Activated CD4-positive, alpha-beta T cell treated with anti-CD3 and anti-CD28 coated beads, Interleukin-2, amount 50 U/mL, for 16 hours (primary cell): ENCODE data around the gene YBEY.
A peak's percentile ranks its signal among the peaks of the same experiment; 100 is the strongest.
"Not testable (repeated sequence)": the region's sequence is repeated elsewhere in the genome, so short reads cannot be mapped to it uniquely, and the experiment has no call there.

ENCODE experiments used
- DNase-seq: peaks from one replicate; pipeline ENCODE4 v3.0.0-alpha.2; 2020

Gene YBEY, protein sequence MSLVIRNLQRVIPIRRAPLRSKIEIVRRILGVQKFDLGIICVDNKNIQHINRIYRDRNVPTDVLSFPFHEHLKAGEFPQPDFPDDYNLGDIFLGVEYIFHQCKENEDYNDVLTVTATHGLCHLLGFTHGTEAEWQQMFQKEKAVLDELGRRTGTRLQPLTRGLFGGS

DNA sequence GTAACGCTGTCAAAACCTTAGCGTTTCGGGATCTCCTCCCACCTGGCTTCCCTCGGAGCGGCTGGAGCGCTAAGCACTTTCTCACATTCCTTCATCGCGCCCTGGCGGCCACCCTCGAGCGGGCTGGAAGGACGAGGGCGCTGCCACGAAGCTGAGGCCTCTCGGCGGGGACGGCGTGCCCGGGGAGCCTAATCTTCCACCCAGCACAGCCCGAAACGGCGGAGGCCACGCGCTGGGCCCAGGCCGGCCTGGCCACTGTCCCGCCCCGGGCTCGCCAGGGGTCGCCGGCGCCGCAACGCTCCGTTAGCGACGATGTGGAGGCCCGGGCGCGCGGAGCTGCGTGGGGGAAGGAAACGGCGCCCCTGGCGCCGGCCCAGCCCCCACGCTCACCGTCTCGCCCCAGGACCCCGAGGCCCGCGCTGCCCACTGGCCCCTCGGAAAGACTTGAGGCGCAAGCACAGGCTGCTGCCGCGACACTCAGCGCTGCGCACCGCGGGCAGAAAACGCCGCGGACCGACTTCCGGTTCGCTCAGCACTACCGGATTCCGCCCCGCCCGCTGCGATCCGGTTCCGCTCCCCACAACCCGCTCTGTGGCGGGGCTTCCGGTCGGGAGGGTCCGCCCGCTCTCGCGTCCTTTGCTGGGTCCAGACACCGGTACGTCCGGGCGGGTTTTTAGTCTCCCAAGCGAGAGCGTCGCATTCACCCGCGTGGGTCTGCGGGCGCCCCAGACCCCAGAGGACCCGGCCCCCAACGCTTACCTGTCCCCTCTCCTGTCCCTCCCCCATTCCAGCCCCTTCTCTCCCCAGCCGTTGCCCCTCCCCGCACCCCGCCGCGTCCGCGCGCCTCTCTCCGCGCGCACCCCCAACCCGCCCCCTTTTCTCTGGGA, at the start of gene YBEY:
TSS of gene YBEY (plus strand) at position 582 of the 887 bp plus-strand sequence. CDS start 572 bp downstream, outside the sequence.
- DNase-seq: peak; percentile 91

DNA sequence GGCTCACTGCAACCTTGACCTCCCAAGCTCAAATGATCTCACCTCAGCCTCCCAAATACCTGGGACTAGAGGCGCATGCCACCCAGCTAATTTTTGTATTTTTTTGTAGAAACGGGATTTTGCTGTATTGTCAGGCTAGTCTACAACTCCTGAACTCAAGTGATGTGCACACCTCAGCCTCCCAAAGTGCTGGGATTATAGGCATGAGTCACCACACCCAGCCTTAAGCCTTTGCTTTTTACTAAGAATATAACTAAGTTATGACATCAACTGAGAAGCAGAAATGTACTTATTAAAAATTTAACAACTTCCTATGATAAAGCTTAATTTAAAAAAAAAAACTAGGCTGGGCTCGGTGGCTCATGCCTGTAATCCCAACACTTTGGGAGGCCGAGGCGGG, 48.7 kb upstream of the YBEY start:
- no peak for DNase-seq

DNA sequence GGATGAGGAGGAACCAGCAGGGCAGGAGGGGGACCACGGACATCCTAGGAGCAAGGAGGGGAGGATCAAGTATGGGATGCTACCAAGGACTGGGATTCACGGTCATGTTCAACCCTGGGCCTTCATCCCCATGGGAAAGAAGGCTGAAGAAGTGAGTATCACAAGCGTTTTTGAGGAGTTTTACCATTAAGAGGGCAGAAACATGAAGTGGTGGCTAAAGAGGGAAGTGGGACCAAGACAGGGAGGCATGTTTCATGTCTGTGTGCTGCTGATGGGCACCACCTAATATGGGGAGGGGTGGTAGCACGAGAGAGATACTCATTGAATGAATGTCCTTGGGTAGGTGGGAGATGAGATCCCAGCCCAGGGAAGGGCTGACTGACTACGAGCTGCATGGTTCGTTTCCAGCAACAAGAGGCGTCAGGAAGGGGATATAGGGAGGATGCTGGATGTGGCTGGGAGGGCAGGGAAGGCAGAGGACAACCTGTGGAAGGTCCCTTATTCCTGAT, 46.3 kb upstream of the YBEY start:
- no peak for DNase-seq

DNA sequence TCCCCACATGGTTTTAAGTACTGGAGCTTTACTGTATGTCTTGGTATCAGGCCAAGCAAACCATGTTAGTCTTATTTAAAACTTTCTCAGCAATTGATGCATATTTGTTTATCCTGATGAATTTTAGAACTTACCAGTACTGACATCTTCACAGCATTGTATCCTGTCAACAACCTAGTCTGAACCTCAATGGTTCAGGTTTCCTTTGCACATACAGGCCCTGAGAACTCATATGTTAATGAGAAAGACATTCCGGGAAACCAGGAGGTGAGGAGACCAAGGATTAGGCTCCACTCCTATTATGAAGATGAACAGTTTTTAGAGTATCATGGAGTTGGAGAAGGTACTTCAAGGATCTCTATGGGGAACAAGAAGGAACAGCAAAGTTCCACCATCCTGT, 44.6 kb upstream of the YBEY start:
- not testable (repeated sequence) for DNase-seq

DNA sequence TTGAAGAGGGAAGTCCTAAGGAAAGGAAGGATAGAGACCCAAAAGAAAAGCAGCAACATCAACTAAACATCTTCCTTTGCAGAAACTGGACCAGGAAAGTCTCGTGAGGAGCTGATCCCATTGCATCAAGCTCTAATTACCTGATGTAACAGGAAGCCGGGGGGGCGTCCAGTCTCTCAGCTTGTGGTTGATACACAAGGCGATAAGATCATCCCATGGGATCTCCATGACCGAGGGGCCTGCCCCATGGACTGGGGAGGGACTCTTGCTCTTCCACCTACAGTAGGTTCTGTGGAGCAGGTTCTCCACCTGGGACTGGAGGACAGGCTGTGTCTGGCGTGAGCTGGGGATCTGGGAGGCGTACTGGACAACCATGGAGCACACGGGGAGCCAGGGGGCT, 42.8 kb upstream of the YBEY start:
- no peak for DNase-seq

DNA sequence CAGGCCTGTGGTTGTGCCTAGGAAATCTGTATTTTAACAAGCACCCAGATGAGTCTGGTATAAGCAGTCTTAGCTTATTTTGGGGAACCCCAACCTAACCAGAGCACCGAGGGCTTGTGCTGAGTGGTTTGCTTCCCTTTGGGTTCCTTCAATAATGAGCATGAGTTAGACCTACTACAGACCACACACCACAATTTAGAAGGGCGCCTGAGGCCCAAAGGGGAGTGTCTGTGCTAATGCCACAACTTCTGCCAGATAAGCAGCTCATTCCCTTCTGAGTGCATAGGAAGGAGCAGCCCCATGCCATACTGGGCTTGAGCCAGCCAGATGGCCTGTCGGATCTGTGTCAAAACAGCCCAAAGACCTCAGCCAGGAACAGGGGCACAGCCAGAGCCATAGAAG, 42.2 kb upstream of the YBEY start:
- no peak for DNase-seq

DNA sequence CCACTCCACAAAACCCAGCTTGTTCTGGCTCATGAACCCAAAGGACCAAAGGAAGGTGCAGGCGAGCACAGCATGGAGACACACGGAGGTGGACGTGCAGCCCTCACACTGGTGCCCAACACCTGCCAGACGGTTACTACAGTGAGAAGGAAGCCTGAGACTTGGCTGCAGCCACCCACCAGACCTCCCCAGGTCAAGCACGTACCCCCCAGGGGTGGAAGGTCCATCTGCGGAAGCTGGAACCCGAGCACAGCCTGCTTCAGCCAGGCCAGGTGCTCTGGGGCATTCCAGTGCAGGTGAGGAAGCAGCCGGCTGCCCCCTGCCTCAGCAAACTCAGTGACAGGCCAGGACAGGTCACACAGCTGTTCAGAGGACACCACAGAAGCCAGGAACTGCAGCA, 41.5 kb upstream of the YBEY start:
- DNase-seq: no peak

DNA sequence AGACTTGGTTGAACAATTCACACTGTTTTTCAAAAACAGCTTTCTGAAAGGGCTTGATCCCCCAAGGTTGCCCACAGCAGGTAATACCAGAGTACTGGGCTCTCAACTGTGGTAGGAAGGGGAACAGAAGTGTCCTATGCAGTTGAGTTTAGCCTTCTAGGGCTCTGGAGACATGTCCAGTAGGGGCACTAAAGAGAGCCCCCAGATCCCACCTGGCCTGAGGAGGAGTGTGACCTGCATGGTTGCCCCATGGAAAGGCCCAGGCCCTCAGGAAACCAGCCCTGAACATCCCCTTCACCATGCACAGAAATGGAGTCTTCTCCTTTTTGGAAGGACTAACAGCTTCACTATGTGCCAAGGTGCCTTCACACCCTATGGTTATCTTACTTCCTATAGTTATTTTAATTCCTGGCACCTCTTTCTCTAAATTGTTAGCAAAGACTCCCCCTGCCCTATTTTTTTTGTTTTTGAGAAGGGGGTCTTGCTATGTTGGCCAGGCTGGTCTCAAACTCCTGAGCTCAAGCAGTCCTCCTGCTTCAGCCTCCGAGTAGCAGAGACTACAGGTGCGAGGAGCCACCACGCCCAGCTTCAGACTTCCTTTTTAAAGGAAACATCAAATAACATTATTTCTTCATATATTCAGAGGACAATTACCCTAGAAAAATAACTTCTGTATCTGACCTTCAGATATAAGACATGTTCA, 40.8 kb upstream of the YBEY start:
- DNase-seq: no peak

DNA sequence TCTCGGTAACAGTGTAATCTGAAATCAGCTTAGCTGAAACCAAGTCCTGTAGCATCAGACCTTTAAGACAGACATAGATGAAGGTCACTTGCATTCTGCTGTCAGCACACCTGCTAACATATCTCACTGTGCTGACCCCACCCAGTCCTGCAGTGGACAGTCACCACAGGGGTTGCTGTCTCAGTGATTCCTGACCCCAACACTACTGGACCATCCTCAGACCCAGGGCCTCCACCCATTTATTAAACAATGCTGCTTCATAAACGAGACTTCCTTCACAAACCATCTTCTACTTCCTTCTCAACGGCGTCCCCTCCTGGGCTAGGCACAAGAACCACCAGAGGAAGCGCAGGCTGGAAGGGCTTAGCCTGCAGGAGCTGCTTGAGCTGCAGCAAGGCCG, 39.8 kb upstream of the YBEY start:
- no peak for DNase-seq

DNA sequence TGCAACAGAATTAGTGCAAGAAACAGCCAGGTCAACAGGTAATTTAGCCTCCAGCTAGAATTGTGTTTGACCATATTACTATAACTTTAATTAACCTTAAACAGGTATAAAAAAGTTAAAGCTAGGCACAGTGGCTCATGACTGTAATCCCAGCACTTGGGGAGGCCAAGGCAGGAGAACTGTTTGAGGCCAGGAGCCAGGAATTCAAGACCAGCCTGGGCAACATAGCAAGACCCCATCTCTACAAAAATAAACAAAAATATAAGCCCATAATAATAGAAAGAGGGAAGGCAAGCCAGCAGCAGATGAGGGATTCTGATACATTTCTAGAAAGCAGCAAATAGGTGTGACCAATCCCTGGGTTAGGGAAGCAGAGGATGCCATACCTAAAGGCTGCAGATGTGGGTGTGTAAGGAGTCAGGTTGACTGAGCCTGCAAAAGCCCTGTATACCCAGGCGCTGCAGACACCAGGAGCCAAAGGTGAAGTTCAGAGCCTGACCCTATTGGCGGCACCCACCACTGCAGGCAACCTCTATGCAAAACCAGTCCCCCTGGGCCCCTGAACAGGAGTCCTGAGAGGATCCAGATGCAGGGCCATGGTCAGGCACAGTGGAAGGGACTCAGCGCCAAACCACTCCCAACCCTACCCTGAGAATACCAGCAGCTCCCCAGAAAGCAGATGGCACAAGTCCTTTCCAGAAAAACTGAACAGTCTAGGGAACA, 38.3 kb upstream of the YBEY start:
- no peak for DNase-seq

DNA sequence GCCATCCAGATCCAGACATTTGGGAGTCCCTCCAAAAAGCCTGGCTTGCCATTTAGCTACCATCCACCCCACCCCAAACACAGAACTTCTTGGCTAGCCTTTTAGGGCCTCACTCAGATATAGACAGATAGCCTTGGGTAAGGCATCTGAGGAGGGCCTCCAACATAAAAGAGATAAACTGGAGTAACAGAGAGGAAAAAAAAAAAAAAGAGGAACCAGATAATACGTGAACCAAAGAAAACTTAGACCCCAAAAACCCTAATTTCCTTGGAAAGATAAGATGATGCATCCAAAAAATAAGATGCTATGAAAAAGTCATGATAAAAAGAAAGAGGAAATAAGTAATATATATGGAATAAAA, 37.7 kb upstream of the YBEY start:
- no peak for DNase-seq

DNA sequence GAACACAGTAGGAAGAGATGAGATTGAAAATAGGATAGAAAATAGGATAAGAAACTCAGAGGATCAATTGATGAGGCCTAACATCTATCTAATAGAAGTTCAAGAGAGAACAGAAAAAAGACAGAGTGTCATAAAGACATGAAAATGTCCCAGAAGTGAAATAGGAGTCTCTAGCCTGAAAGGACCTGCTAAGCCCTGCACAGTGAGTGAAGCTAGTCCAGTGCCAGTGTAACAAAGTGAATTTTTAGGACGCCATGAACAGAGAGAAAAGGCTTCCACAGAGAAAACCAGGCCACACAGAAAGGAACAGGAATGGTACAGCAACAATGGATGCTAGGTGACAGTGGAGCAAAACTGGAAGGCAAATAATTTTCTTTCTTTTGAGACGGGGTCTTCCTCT, 37.3 kb upstream of the YBEY start:
- no peak for DNase-seq

DNA sequence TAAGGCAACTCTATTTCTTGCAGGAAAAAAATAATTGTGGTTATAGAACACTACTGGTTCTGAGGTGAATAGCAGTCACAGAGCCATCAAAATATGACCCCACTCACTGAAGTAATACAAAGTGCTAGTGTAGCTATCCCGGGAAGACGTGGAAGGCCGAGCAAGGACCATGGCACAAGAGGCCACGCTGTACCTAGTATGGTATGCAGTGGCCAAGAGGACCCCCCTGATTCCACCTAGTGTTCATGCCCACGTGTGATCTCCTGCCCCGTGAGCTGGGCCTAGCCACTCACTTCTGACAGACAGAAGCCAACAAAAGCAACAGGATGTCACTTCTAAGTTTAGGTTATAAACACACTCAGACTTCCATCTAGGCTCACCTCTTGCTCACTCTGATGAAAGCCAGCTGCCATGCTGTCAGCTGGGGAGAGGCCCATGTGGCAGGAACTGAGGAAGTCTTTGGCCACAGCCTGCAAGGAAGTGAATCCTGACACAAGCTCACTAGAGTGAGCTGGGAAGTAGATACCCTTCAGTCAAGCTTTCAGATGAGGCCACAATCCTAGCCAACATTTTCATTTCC, 35.9 kb upstream of the YBEY start:
- DNase-seq: no peak

DNA sequence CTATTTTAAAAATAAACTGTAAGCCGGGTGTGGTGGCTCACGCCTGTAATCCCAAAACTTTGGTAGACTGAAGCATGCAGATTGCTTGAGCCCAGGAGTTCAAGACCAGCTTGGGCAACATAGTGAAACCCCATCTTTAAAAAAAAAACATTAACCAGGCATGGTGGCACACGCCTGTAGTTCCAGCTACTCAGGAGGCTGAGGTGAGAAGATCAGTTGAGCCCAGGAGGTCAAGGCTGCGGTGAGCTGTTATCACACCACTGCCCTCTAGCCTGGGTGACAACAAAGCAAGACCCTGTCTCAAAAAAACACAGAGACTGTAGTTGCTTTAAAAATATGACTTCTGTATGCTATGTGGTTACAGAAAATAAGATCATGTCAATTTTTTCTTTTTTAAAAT, 33.3 kb upstream of the YBEY start:
- no peak for DNase-seq

DNA sequence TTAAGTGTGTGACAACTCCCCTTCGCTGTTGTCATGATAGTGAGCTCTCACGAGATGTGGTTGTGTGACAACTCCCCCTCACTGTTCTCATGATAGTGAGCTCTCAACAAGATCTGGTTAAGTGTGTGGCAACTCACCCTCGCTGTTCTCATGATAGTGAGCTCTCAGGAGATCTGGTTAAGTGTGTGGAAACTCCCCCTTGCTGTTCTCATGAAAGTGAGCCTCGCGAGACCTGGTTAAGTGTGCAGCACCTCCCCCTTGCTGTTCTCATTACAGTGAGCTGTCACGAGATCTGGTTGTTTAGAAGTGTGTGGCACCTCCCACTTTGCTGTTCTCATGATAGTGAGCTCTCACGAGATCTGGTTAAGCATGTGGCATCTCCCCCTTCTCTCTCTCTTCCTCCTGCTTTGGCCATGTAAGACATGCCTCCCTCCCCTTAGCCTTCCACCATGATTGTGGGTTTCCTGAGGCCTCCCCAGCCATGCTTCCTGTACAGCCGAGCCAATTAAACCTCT, 32.5 kb upstream of the YBEY start:
- peak; percentile 69 for DNase-seq

DNA sequence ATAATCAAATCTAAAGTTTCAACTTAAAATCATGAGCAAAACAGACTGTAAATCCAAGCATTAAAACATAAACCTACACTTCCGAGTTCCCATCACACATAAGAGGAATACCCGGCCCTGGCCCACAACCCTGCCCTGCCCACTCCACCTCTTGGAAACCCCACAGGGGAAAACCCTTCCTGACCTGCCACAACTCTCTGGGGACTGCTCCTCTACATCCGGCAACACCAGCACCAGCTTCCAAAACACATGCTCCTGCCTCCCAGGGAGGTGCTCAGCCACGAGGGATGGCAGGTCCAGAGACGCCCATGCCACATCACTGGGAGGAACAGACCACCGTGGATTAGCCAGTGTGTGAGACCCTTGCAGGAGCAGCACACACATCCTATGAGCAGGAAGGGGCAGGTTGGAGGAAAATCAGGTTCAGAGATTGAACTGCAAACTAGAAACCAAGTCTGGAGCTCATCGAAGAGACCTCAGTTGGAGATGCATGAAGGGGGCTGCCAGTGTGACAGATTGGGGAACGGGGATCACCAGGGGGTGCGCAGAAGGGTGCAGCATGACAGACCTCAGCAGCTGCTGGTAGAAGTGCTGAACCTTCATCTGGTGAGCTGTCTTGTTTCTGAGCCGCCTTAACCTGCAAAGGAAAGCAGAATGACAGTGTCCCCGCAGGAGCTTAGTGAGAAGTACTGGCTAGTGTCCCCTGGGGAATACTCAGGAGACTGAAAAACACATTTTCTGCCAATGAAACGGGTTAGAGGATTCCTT, 31.8 kb upstream of the YBEY start:
- DNase-seq: no peak

DNA sequence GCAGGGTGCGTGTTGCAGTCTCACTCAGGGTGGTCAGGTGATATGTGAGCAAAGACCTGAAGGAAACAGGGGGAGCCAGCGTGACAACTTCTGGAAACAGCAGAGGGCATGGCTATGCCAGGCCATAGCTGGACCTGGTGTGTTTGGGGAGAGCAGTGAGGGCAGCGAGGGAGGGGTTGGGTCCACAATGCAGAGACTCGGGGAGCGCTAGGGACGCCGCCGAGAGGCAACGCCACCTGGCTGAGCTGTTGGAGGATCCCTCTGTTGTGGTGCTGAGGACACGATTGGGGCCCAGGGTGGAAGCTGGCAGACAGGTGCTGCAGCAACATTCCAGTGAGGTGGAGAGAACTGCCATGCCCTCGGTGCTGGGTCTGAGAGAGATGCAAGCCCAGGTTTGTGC, 31.0 kb upstream of the YBEY start:
- DNase-seq: no peak

DNA sequence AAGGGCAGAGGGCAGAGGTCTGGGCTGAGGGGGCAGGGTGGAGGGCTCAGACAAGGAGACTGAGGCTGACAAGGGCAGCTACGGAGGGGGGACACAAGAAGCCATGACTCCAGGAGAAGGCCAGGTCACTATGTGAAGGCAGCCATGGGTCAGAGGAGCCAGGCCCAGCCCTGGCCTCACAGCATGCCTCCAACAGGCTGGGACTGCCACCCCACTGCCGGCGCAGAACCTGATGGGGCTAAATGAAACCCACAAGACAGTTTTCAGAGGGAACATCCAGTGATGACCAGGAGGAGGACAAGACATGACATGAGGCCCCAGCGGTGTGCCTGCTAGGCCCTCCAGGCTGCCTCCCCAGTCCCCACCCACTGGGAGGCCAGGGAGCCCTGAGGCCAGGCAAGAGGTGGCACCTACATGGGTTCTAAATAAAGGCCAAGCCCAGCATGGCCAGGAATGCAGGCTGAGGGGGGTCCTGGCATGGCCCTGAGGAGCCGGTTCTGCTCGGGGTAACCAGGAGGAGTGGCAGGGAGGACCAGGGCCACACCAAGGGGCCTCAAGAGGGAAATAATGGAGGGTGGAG, 30.3 kb upstream of the YBEY start:
- no peak for DNase-seq

DNA sequence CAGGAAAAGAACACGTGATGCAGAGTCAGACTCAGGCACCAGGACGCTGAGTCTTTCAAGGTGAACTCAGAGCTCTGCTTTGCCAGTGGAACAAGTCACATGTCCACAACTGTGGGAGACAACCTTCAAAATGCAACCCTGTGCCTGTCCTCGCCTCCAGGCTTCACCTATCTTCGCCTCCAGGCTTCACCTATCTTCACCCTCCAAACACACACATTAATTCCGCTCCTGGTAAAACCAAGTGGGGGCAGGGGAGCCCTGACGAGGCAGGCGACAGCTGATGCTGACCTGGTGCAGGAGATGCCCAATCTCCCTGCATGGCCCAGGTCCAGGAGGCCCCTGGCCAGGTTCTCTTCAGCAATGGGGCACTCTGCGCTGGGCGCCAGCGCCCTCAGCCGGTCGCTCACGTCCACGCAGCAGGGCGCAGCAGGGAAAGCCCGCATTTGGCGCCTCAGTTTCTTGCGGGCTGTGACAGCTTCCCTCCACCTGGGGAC, 29.6 kb upstream of the YBEY start:
- DNase-seq: no peak

DNA sequence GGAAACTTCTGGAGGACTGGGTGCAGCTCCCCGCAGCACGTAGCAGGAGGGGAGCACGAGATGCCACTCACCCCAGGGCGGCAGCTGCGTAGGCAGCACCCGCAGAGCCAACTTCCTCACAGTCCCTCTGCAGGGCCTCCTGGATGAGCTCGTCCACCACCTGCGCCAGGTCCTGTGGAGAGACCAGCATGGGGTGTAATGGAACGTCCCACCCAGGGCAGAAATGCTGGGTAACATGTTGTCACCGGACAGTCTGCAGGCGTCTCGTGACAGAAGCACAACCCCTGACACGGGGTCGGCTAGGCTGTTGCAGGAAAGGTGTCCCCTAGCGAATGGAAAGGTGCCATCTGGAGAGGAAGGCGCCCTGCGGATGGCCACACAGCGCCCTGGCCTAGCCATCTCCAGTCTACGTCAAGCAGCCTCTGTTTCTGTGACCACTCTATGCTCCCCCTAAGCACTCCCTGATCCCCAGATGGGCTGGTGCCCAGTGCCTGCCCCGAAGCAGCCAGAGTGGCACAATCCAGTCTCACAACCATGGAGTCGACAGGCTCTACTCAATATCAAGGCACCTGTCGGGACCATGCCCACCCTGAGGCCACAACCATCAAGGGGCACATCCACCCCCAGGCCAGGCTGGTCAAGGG, 22.0 kb upstream of the YBEY start:
- no peak for DNase-seq

DNA sequence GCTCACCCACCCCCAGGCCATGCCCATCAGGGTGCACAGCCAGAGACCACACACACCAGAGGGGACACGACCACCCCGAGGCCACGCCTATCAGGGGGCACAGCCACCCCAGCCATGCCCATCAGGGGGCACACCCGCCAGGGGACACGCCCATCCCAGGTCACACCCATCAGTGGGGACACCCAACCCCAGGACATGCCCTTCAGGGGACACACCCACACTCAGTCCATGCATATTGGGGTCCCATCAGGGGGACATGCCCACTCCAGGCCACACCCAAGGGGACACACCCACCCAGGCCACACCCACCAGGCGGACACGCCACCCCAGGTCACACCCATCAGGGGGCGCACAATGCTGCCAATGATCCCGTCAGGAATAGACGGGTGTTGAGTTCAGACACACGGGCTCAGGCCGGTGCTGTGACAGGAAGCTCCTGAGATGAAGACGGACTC, 21.4 kb upstream of the YBEY start:
- no peak for DNase-seq
